Peyer's patch (tissue), 4 donors: Measurements from ENCODE around the gene MOSMO.

Experiments
- POLR2A ChIP-seq, 2 donors: fragments of 450-650 bp; IDR thresholded peaks; one replicate each; pipeline ENCODE4 v1.5.1; 2017; ENCODE audit warnings: antibody characterized with exemption in 2 of 2, mild to moderate bottlenecking in 2 of 2, moderate library complexity in 2 of 2
- TF ChIP-seq, protein P1 (sequence below), 6 experiments: fragments of 450-650 bp in 4 of 6; fragments of 200-600 bp in 2 of 6; sonication (generic) in 1 of 6; IDR thresholded peaks; one replicate each; pipeline ENCODE4 v1.5.1; 2017 to 2019; ENCODE audit warnings: antibody characterized with exemption in 6 of 6, mild to moderate bottlenecking in 3 of 6, moderate library complexity in 1 of 6

DNA sequence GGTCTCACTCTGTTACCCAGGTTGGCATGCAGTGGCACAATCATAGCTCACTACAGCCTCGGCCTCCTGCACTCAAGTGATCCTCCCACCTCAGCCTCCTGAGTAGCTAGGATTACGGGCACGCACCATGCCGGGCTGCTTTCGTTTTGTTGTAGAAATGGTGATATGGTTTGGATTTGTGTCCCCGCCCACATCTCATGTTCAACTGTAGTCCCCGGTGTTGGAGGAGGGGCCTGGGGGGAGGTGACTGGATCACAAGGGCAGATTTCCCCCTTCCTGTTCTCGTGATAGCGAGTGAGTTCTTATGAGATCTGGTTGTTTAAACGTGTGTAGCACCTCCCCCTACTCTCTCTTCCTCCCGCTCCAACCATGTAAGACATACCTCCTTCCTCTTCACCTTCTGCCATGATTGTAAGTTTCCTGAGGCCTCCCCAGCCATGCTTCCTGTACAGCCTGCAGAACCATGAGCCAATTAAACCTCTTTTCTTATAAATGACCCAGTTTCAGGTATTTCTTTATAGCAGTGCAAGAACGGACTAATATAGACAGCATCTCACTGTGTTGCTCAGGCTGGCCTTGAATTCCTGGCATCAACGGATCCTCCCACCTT, 12.9 kb upstream of the MOSMO start:
- TF ChIP-seq, protein P1, sequence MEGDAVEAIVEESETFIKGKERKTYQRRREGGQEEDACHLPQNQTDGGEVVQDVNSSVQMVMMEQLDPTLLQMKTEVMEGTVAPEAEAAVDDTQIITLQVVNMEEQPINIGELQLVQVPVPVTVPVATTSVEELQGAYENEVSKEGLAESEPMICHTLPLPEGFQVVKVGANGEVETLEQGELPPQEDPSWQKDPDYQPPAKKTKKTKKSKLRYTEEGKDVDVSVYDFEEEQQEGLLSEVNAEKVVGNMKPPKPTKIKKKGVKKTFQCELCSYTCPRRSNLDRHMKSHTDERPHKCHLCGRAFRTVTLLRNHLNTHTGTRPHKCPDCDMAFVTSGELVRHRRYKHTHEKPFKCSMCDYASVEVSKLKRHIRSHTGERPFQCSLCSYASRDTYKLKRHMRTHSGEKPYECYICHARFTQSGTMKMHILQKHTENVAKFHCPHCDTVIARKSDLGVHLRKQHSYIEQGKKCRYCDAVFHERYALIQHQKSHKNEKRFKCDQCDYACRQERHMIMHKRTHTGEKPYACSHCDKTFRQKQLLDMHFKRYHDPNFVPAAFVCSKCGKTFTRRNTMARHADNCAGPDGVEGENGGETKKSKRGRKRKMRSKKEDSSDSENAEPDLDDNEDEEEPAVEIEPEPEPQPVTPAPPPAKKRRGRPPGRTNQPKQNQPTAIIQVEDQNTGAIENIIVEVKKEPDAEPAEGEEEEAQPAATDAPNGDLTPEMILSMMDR (IDR thresholded peaks at IDR 0.05) = no peak
- no peak for TF ChIP-seq POLR2A (IDR thresholded peaks at IDR 0.05)
